ENCODE results near the gene COMMD7. TPM values are rescaled to one million over a fixed set of nuclear protein-coding genes. Genes with fewer than 3 reads are reported as not detected.
A peak's percentile ranks its signal among the peaks of the same experiment; 100 is the strongest.
"Not testable (repeated sequence)": the region's sequence is repeated elsewhere in the genome, so short reads cannot be mapped to it uniquely, and the experiment has no call there.

COMMD7 gene
- total and polyA plus RNA-seq, 4 experiments from 2014 or later: 29.6 to 154 (median 67.3) TPM

- H3K4me3 ChIP-seq (ENCODE audit: low read length in 2 of 2): no peak overlapping the region
- ChIA-PET CTCF (ENCODE audit: partially characterized antibody) (interaction anchor here (1.1 to 1.3 kb wide), 2 partner anchors 30 to 75 kb away, joined by 3 to 5 read pairs; no protein-coding TSS in a partner anchor), POLR2A (ENCODE audit: partially characterized antibody) (no interaction called here)
- peaks cover 30% of the 10 kb centered on the region for H3K36me3 ChIP-seq (ENCODE audit: insufficient read depth, low read length)
- no peak overlapping the region for H3K4me3 Mint-ChIP-seq
- H3K27me3 ChIP-seq (ENCODE audit: insufficient read depth, low read length): no peaks in the 10 kb centered on the region
- no peak overlapping the region for H3K27ac Mint-ChIP-seq
- no peaks in the 10 kb centered on the region for H3K4me1 ChIP-seq (ENCODE audit: insufficient read depth, low read length)
- no peaks in the 10 kb centered on the region for H3K4me1 Mint-ChIP-seq
- no peaks in the 10 kb centered on the region for H3K9me3 Mint-ChIP-seq
- H3K9me3 ChIP-seq (ENCODE audit: control insufficient read depth in 1 of 2, low read length in 2 of 2): no peaks in the 10 kb centered on the region
- H3K36me3 Mint-ChIP-seq: peaks cover 36 to 51% of the 10 kb centered on the region in 2 donors
- no peak overlapping the region for H3K27ac ChIP-seq (ENCODE audit: low read depth, low read length)
- intact Hi-C loops (cut with micrococcal nuclease): no loop called here
- DNase-seq: no peak
- H3K27me3 Mint-ChIP-seq: no peaks in the 10 kb centered on the region
Observed at GRCh38 chr20:32702706-32703425, 40.4 kb downstream of the COMMD7 start.

GRCh38 chr20:32697608-32698007 is 45.7 kb downstream of the COMMD7 start:
- intact Hi-C loops (cut with micrococcal nuclease): no loop called here
- H3K36me3 ChIP-seq (ENCODE audit: insufficient read depth, low read length): peaks cover 3% of the 10 kb centered on the region
- peak overlapping the region in 1 of 7 donors; percentile 50 for H3K27ac Mint-ChIP-seq

GRCh38 chr20:32695089-32695488 is 48.2 kb downstream of the COMMD7 start:
- Mint-ChIP-seq H3K27ac (peak overlapping the region in 6 of 7 donors; percentile 0 to 82 (median 50)), H3K36me3 (peaks cover 9 to 17% of the 10 kb centered on the region in 2 donors)
- CTCF ChIA-PET (ENCODE audit: partially characterized antibody): interaction anchor here (0.7 kb wide), 2 partner anchors 80 to 234 kb away, joined by 3 read pairs; no protein-coding TSS in a partner anchor

More at GRCh38 chr20:32697608-32698007, 45.7 kb downstream of the COMMD7 start:
- Mint-ChIP-seq H3K9me3 (no peaks in the 10 kb centered on the region), H3K27me3 (no peaks in the 10 kb centered on the region), H3K36me3 (peaks cover 22 to 30% of the 10 kb centered on the region in 2 donors), H3K4me1 (peaks cover 0 to 2% (median 0%) of the 10 kb centered on the region in 4 donors), H3K4me3 (no peak overlapping the region)
- DNase-seq: no peak
- H3K27me3 ChIP-seq (ENCODE audit: insufficient read depth, low read length): no peaks in the 10 kb centered on the region
- H3K9me3 ChIP-seq (ENCODE audit: control insufficient read depth in 1 of 2, low read length in 2 of 2): no peaks in the 10 kb centered on the region
- H3K4me3 ChIP-seq (ENCODE audit: low read length in 2 of 2): no peak overlapping the region
- ChIA-PET CTCF (ENCODE audit: partially characterized antibody) (no interaction called here), POLR2A (ENCODE audit: partially characterized antibody) (no interaction called here)
- H3K4me1 ChIP-seq (ENCODE audit: insufficient read depth, low read length): no peaks in the 10 kb centered on the region
- H3K27ac ChIP-seq (ENCODE audit: low read depth, low read length): no peak overlapping the region

GRCh38 chr20:32688966-32689365 is 54.3 kb downstream of the COMMD7 start:
- H3K9me3 ChIP-seq (ENCODE audit: control insufficient read depth in 1 of 2, low read length in 2 of 2); H3K27me3 ChIP-seq (ENCODE audit: insufficient read depth, low read length); CTCF ChIA-PET (ENCODE audit: partially characterized antibody); H3K27me3 Mint-ChIP-seq; H3K9me3 Mint-ChIP-seq; H3K4me1 ChIP-seq (ENCODE audit: insufficient read depth, low read length); H3K4me1 Mint-ChIP-seq; H3K4me3 ChIP-seq (ENCODE audit: low read length in 2 of 2); POLR2A ChIA-PET (ENCODE audit: partially characterized antibody); H3K27ac ChIP-seq (ENCODE audit: low read depth, low read length); intact Hi-C loops (cut with micrococcal nuclease); DNase-seq; H3K27ac Mint-ChIP-seq; H3K36me3 ChIP-seq (ENCODE audit: insufficient read depth, low read length); H3K4me3 Mint-ChIP-seq; H3K36me3 Mint-ChIP-seq: not testable (repeated sequence)

More at GRCh38 chr20:32695089-32695488, 48.2 kb downstream of the COMMD7 start:
- H3K4me3 Mint-ChIP-seq: no peak overlapping the region
- H3K36me3 ChIP-seq (ENCODE audit: insufficient read depth, low read length): no peaks in the 10 kb centered on the region
- no peak overlapping the region for H3K4me3 ChIP-seq (ENCODE audit: low read length in 2 of 2)
- no peak for DNase-seq
- no peaks in the 10 kb centered on the region for H3K27me3 Mint-ChIP-seq
- H3K9me3 ChIP-seq (ENCODE audit: control insufficient read depth in 1 of 2, low read length in 2 of 2): no peaks in the 10 kb centered on the region
- no peaks in the 10 kb centered on the region for H3K27me3 ChIP-seq (ENCODE audit: insufficient read depth, low read length)
- H3K9me3 Mint-ChIP-seq: no peaks in the 10 kb centered on the region
- POLR2A ChIA-PET (ENCODE audit: partially characterized antibody): no interaction called here
- H3K4me1 ChIP-seq (ENCODE audit: insufficient read depth, low read length): no peaks in the 10 kb centered on the region
- intact Hi-C loops (cut with micrococcal nuclease): no loop called here
- no peak overlapping the region for H3K27ac ChIP-seq (ENCODE audit: low read depth, low read length)
- peaks cover 0 to 2% (median 0%) of the 10 kb centered on the region in 4 donors for H3K4me1 Mint-ChIP-seq

GRCh38 chr20:32687180-32687532 is 56.1 kb downstream of the COMMD7 start:
- Mint-ChIP-seq H3K36me3 (peaks cover 0 to under 1% of the 10 kb centered on the region in 2 donors), H3K27ac (no peak overlapping the region), H3K9me3 (no peaks in the 10 kb centered on the region), H3K4me3 (no peak overlapping the region), H3K27me3 (no peaks in the 10 kb centered on the region), H3K4me1 (no peaks in the 10 kb centered on the region)
- CTCF ChIA-PET (ENCODE audit: partially characterized antibody): interaction anchor here (1.0 kb wide), 1 partner anchor 91 kb away, joined by 3 read pairs; no protein-coding TSS in a partner anchor
- Histone ChIP-seq H3K4me3 (ENCODE audit: low read length in 2 of 2) (no peak overlapping the region), H3K27ac (ENCODE audit: low read depth, low read length) (no peak overlapping the region), H3K27me3 (ENCODE audit: insufficient read depth, low read length) (no peaks in the 10 kb centered on the region), H3K4me1 (ENCODE audit: insufficient read depth, low read length) (no peaks in the 10 kb centered on the region), H3K9me3 (ENCODE audit: control insufficient read depth in 1 of 2, low read length in 2 of 2) (no peaks in the 10 kb centered on the region), H3K36me3 (ENCODE audit: insufficient read depth, low read length) (no peaks in the 10 kb centered on the region)
- no peak for DNase-seq
- POLR2A ChIA-PET (ENCODE audit: partially characterized antibody): no interaction called here
- intact Hi-C loops (cut with micrococcal nuclease): no loop called here

GRCh38 chr20:32686530-32687179 is 56.6 kb downstream of the COMMD7 start:
- no peak overlapping the region for H3K27ac ChIP-seq (ENCODE audit: low read depth, low read length)
- H3K4me1 Mint-ChIP-seq: peaks cover 0 to 3% (median under 1%) of the 10 kb centered on the region in 4 donors
- CTCF ChIA-PET (ENCODE audit: partially characterized antibody): no interaction called here
- DNase-seq: no peak
- no peaks in the 10 kb centered on the region for H3K27me3 ChIP-seq (ENCODE audit: insufficient read depth, low read length)
- POLR2A ChIA-PET (ENCODE audit: partially characterized antibody): interaction anchor here (0.6 kb wide), 1 partner anchor 87 kb away, joined by 3 read pairs; no protein-coding TSS in a partner anchor
- no peak overlapping the region for H3K4me3 Mint-ChIP-seq
- H3K27me3 Mint-ChIP-seq: no peaks in the 10 kb centered on the region
- H3K36me3 ChIP-seq (ENCODE audit: insufficient read depth, low read length): no peaks in the 10 kb centered on the region
- H3K4me1 ChIP-seq (ENCODE audit: insufficient read depth, low read length): no peaks in the 10 kb centered on the region
- no peak overlapping the region for H3K4me3 ChIP-seq (ENCODE audit: low read length in 2 of 2)
- H3K27ac Mint-ChIP-seq: peak overlapping the region in 1 of 7 donors; percentile 22
- no peaks in the 10 kb centered on the region for H3K9me3 ChIP-seq (ENCODE audit: control insufficient read depth in 1 of 2, low read length in 2 of 2)
- intact Hi-C loops (cut with micrococcal nuclease): no loop called here
- H3K36me3 Mint-ChIP-seq: no peaks in the 10 kb centered on the region
- H3K9me3 Mint-ChIP-seq: no peaks in the 10 kb centered on the region
